GM21381 (cell line): ENCODE data around the gene NFIA.
"Not testable (repeated sequence)": the region's sequence is repeated elsewhere in the genome, so short reads cannot be mapped to it uniquely, and the experiment has no call there.

Experiments
- ATAC-seq: cut with Tn5 transposase; IDR thresholded peaks from one replicate; pipeline ENCODE4 v1.9.1; 2021; ENCODE audit warnings: mild to moderate bottlenecking, moderate library complexity; ENCODE audit not compliant: unreplicated experiment

Gene NFIA

DNA sequence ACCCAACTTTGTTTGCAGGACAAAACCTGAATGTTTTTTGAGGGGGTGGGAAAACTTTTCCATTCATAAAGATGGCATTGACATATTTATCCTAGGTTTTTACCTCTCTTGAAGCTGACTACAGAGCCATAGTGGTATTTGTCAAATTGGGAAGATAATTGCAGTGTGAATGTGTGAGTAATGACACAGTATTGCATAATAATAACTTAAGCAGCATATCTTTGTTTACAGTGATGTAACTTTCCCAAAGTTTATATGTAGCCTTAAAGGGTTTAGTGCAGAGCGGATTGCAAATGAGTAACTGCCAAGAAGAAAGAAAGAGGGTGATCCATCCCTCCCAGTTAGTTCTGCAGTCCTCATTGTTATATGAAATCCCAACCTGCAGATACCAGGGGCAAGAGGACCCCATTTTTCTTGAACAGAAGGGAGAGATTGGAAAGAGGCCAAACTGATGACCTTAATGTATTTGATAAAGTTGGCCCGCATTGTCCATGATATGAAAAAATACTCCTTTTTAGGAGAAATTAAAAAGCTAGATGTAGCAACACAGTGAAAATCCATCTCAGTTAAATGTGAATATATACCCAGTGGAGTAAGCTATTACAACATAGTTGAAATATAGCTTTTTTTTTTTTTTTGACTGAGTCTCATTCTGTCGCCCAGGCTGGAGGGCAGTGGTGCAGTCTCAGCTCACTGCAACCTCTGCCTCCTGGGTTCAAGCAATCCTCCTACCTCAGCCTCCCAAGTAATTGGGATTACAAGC is 23.7 kb upstream of the NFIA start:
- ATAC-seq = no peak

DNA sequence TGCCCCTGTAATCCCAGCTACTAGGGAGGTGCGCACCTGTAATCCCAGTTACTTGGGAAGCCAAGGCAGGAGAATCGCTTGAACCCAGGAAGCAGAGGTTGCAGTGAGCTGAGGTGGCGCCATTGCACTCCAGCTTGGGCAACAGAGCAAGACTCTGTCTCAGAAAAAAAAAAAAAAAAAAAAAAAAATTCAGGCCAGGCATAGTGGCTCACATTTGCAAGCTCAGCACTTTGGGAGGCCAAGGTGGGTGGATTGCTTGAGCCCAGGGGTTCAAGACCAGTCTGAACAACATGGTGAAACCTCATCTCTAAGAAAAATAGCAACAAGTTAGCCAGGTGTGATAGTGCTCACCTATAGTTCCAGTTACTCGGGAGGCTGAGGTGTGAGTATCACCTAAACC is 20.8 kb upstream of the NFIA start:
- ATAC-seq = not testable (repeated sequence)

GRCh38 chr1:61064673-61065072 is 17.7 kb upstream of the NFIA start:
- ATAC-seq = no peak

DNA sequence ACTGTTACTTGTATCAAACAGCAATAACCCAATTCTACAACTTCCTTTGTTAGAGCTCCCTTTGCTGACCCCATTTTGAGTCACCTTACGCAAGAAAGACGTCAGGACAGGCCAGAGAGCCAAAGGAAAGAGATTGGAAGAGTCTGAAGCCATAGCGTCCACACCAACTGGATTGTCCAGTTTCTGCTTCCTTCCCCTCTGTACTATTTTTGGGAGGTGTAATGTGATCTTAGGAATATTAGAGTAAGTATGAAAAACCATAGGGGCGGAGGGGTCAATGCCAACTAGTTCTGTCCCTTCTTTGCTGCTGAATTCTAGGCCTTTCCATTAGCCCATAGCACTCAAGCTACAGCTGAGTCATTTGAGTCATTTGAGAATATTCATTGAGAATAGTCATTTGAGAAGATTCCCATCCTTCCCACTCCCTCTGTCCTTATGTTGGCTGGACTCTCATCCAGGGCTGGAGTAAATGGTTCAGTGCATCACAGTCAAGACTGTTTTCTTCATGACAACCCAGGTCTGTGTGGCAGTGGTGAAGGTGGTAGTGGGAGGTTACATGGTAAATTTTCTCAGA is 14.8 kb upstream of the NFIA start:
- no peak for ATAC-seq

GRCh38 chr1:61070054-61070453 is 12.3 kb upstream of the NFIA start:
- ATAC-seq = no peak

DNA sequence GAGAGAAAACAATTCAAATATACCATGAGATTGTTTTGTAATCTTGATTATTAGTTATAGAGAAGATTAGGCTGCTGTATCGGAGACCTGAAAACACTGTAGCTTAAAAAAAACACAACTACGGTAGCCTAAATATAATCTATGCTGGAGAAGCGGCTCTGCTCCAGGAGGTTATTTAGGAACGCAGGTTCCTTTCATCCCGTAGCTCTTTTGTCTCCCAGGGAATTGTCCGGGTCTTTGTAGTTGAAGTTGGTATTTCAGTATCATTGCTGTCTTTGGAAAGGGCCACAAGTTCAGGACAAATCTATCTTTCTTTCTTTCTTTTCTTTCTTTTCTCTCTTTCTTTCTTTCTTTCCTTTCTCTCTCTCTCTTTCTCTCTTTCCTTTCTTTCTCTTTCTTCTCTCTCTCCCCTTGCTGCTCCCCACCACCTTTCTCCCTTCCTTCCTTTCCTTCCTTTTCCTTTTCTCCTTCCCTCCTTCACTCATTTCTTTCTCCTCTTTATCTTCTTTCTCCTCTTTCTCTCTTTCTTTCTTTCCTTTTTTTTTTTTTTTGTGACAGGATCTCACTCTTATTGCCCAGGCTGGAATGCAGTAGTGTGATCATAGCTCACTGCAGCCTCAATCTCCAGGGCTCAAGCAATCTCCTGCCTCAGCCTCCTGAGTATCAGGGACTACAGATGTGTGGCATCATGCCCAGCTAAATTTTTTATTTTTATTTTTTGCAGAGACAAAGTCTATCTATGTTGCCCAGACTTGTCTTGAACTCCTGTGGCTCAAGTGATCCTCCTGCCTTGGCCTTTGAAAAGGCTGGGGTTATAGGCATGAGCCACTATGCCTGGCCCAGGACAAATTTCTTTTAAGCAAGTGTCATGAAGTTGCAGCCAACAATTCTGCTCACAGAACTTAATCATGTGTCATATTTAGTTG is 10.9 kb upstream of the NFIA start:
- no peak for ATAC-seq

GRCh38 chr1:61073871-61074270 is 8.5 kb upstream of the NFIA start:
- no peak for ATAC-seq

DNA sequence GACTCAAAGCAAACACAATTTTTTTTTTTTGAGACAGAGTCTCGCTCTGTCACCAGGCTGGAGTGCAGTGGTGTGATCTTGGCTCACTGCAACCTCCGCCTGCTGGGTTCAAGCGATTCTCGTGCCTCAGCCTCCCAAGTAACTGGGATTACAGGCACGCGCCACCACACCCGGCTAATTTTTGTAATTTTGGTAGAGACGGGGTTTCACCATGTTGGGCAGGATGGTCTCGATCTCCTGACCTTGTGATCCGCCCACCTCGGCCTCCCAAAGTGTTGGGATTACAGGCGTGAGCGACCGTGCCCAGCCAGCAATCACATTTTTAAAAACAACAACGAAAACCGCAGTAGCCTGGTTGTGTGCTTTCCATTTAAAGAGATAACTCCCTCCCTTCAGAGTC is 6.5 kb upstream of the NFIA start:
- ATAC-seq = not testable (repeated sequence)

- peak; percentile 82 for ATAC-seq
These were observed 5.4 kb upstream of the NFIA start for GRCh38 chr1:61076728-61077675.

GRCh38 chr1:61077676-61078541 is 4.5 kb upstream of the NFIA start:
- peak; percentile 56 for ATAC-seq

DNA sequence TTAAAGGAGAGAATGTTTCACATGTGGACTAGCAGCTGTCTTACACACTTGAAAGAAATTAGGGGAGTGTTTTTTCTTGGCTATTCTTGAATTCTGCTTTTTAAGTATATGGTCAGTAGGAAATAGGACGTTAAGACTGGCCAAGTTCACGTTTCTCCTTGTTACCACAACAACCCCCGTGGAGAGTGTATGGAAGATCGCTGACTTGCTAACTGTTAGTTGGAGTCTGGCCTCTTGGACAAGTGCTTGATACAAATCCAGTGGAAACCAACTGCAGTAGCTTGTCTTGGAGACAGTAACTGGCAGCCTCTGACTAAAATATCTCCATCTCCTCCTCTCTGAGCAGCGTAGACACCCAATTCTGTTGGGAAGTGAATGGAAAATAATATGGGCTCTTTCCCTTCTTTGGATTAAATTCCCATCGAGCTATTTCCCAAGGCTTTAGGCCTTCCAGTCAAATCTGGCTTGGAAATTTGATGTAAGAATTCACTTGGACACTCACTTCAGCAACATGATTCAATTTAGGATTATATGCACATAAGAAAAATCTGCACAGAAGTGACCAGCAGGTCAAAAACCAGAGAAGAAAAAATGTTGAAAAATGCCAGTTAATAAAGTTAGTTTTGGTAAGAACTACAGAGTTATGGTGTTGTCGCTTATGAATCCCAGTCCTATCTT is 3.6 kb upstream of the NFIA start:
- no peak for ATAC-seq

GRCh38 chr1:61079296-61079897 is 3.0 kb upstream of the NFIA start:
- ATAC-seq = no peak

- ATAC-seq = no peak
These were observed 2.4 kb upstream of the NFIA start for GRCh38 chr1:61079898-61080336.

GRCh38 chr1:61080413-61081143 is 1.8 kb upstream of the NFIA start:
- ATAC-seq = no peak

DNA sequence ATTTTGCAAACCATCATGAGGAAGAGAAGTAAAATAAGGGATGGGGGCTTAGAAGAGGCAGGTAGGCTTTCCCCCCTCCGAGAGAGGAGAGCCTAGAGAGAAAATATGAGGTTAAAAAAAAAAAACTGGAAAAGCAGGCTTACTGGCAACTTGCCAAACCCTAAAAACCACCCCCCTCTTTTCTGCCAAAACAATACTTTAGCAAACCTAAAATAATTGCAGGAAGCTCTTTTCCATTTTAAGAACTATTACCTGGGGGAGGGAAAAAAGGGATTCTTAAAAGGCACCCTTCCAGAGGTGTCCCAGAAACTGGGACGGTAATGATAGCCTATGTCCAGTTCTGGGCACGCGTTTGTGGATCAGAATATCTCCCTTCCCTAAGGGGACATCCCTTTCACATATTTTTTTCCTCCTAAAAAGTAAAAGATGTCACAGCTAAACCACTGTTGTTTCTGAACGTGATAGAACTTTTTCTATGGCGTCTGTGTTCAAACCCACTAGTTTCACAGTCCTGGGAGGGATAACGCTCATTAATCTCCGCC is 1.1 kb upstream of the NFIA start:
- ATAC-seq = no peak

DNA sequence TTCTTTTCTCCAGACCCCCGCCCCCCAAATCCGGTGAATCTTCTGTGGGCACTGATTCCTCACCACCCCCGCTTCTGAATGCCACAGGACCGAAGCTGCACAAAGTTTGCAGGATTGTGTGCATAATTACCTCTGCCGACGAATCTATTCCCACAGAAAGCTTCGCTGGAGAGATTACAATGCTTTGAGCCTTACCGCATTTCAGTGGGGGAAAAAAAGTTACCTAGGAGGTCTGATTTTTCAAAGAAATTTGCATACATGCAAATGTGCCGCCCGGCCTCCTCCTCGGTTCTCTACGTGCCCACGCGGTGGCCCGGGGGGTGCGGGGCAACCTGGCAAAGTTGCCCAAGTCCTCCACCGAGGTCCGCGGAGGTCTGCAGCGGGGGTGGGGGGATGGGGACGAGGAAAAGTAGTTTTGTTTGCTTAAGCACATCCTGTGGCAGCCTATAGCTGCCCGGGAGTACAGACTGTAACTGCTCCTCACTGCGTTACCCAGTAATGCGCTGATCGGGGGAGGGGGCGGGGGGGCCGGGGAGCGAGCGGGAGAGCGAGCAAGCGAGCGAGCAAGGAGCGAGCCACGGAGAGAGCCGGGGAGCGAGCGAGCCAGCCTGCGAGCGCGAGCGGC is 563 bp upstream of the NFIA start:
- no peak for ATAC-seq
